Activated naive CD4-positive, alpha-beta T cell treated with anti-CD3 and anti-CD28 coated beads, Interleukin-2, amount 50 U/mL, for 24 hours (primary cell): Measurements from ENCODE around the gene EVI2A.
"Not testable (repeated sequence)": the region's sequence is repeated elsewhere in the genome, so short reads cannot be mapped to it uniquely, and the experiment has no call there.

ENCODE experiments used
- H3K27ac Mint-ChIP-seq: one replicate; pipeline ENCODE4 v1.8.0; 2021; ENCODE audit warnings: mild to moderate bottlenecking, mixed read lengths
- H3K27me3 Mint-ChIP-seq: one replicate; pipeline ENCODE4 v1.8.0; 2021; ENCODE audit warnings: mixed read lengths
- H3K36me3 Mint-ChIP-seq: one replicate; pipeline ENCODE4 v1.8.0; 2021; ENCODE audit warnings: mixed read lengths
- H3K4me1 Mint-ChIP-seq: one replicate; pipeline ENCODE4 v1.8.0; 2021; ENCODE audit warnings: mixed read lengths
- H3K4me3 Mint-ChIP-seq: one replicate; pipeline ENCODE4 v1.8.0; 2021; ENCODE audit warnings: mild to moderate bottlenecking, mixed read lengths
- H3K9me3 Mint-ChIP-seq: one replicate; pipeline ENCODE4 v1.8.0; 2021; ENCODE audit warnings: mixed read lengths

EVI2A gene

GRCh38 chr17:31295489-31295871, 25.9 kb downstream of the EVI2A start:
- Mint-ChIP-seq H3K36me3 (peaks cover 5% of the 10 kb centered on the region), H3K9me3 (no peaks in the 10 kb centered on the region), H3K27ac (no peak overlapping the region), H3K4me3 (no peak overlapping the region), H3K4me1 (peaks cover 24% of the 10 kb centered on the region), H3K27me3 (no peaks in the 10 kb centered on the region)

- Mint-ChIP-seq H3K36me3 (peaks cover 5% of the 10 kb centered on the region), H3K27me3 (no peaks in the 10 kb centered on the region), H3K4me3 (no peak overlapping the region), H3K4me1 (peaks cover 25% of the 10 kb centered on the region), H3K9me3 (no peaks in the 10 kb centered on the region), H3K27ac (no peak overlapping the region)
Observed at GRCh38 chr17:31294820-31295488, 26.5 kb downstream of the EVI2A start.

GRCh38 chr17:31294231-31294630, 27.2 kb downstream of the EVI2A start:
- Mint-ChIP-seq H3K27me3 (no peaks in the 10 kb centered on the region), H3K4me1 (peaks cover 24% of the 10 kb centered on the region), H3K4me3 (no peak overlapping the region), H3K36me3 (peaks cover 5% of the 10 kb centered on the region), H3K27ac (no peak overlapping the region), H3K9me3 (no peaks in the 10 kb centered on the region)

- Mint-ChIP-seq H3K4me3 (no peak overlapping the region), H3K36me3 (peaks cover 5% of the 10 kb centered on the region), H3K27me3 (no peaks in the 10 kb centered on the region), H3K4me1 (peaks cover 27% of the 10 kb centered on the region), H3K27ac (no peak overlapping the region), H3K9me3 (no peaks in the 10 kb centered on the region)
Observed at GRCh38 chr17:31293581-31293980, 27.8 kb downstream of the EVI2A start.

GRCh38 chr17:31291820-31292219, 29.6 kb downstream of the EVI2A start:
- Mint-ChIP-seq H3K4me3 (no peak overlapping the region), H3K27me3 (no peaks in the 10 kb centered on the region), H3K9me3 (no peaks in the 10 kb centered on the region), H3K4me1 (peaks cover 36% of the 10 kb centered on the region), H3K36me3 (peaks cover 5% of the 10 kb centered on the region), H3K27ac (no peak overlapping the region)

GRCh38 chr17:31289790-31290189, 31.6 kb downstream of the EVI2A start:
- H3K9me3 Mint-ChIP-seq, result no peaks in the 10 kb centered on the region

GRCh38 chr17:31287932-31288331, 33.5 kb downstream of the EVI2A start:
- not testable (repeated sequence) for H3K36me3 Mint-ChIP-seq, H3K27me3 Mint-ChIP-seq, H3K4me3 Mint-ChIP-seq, H3K9me3 Mint-ChIP-seq, H3K27ac Mint-ChIP-seq
- H3K4me1 Mint-ChIP-seq, result peaks cover 30% of the 10 kb centered on the region

More at GRCh38 chr17:31289790-31290189, 31.6 kb downstream of the EVI2A start:
- no peak overlapping the region for H3K4me3 Mint-ChIP-seq
- H3K27me3 Mint-ChIP-seq, result no peaks in the 10 kb centered on the region
- H3K4me1 Mint-ChIP-seq, result peaks cover 30% of the 10 kb centered on the region
- H3K36me3 Mint-ChIP-seq, result peaks cover 3% of the 10 kb centered on the region
- H3K27ac Mint-ChIP-seq, result no peak overlapping the region

- H3K9me3 Mint-ChIP-seq, result no peaks in the 10 kb centered on the region
- no peaks in the 10 kb centered on the region for H3K27me3 Mint-ChIP-seq
- no peak overlapping the region for H3K27ac Mint-ChIP-seq
- H3K36me3 Mint-ChIP-seq, result peaks cover 3% of the 10 kb centered on the region
- H3K4me1 Mint-ChIP-seq, result peaks cover 30% of the 10 kb centered on the region
- no peak overlapping the region for H3K4me3 Mint-ChIP-seq
Observed at GRCh38 chr17:31286587-31286986, 34.8 kb downstream of the EVI2A start.

- H3K4me3 Mint-ChIP-seq, result no peak overlapping the region
- H3K9me3 Mint-ChIP-seq, result no peaks in the 10 kb centered on the region
- no peaks in the 10 kb centered on the region for H3K27me3 Mint-ChIP-seq
- peaks cover 14% of the 10 kb centered on the region for H3K4me1 Mint-ChIP-seq
- H3K27ac Mint-ChIP-seq, result no peak overlapping the region
- H3K36me3 Mint-ChIP-seq, result peaks cover 3% of the 10 kb centered on the region
Observed at GRCh38 chr17:31283841-31284240, 37.6 kb downstream of the EVI2A start.

GRCh38 chr17:31281061-31281460, 40.4 kb downstream of the EVI2A start:
- Mint-ChIP-seq H3K27me3 (no peaks in the 10 kb centered on the region), H3K27ac (no peak overlapping the region), H3K36me3 (peaks cover 7% of the 10 kb centered on the region), H3K9me3 (no peaks in the 10 kb centered on the region), H3K4me1 (no peaks in the 10 kb centered on the region), H3K4me3 (no peak overlapping the region)

GRCh38 chr17:31279401-31279800, 42.0 kb downstream of the EVI2A start:
- Mint-ChIP-seq H3K4me3 (no peak overlapping the region), H3K9me3 (no peaks in the 10 kb centered on the region), H3K27me3 (no peaks in the 10 kb centered on the region), H3K4me1 (no peaks in the 10 kb centered on the region), H3K27ac (no peak overlapping the region), H3K36me3 (peaks cover 11% of the 10 kb centered on the region)

GRCh38 chr17:31275116-31275515, 46.3 kb downstream of the EVI2A start:
- no peaks in the 10 kb centered on the region for H3K9me3 Mint-ChIP-seq
- peaks cover 15% of the 10 kb centered on the region for H3K36me3 Mint-ChIP-seq
- no peak overlapping the region for H3K27ac Mint-ChIP-seq
- no peaks in the 10 kb centered on the region for H3K4me1 Mint-ChIP-seq
- no peaks in the 10 kb centered on the region for H3K27me3 Mint-ChIP-seq
- no peak overlapping the region for H3K4me3 Mint-ChIP-seq

- H3K9me3 Mint-ChIP-seq, result no peaks in the 10 kb centered on the region
- H3K4me3 Mint-ChIP-seq, result no peak overlapping the region
- H3K27me3 Mint-ChIP-seq, result no peaks in the 10 kb centered on the region
- no peaks in the 10 kb centered on the region for H3K4me1 Mint-ChIP-seq
- peaks cover 14% of the 10 kb centered on the region for H3K36me3 Mint-ChIP-seq
- H3K27ac Mint-ChIP-seq, result no peak overlapping the region
Observed at GRCh38 chr17:31274252-31274651, 47.2 kb downstream of the EVI2A start.

GRCh38 chr17:31273516-31273915, 47.9 kb downstream of the EVI2A start:
- no peaks in the 10 kb centered on the region for H3K4me1 Mint-ChIP-seq
- no peaks in the 10 kb centered on the region for H3K27me3 Mint-ChIP-seq
- H3K9me3 Mint-ChIP-seq, result no peaks in the 10 kb centered on the region
- H3K4me3 Mint-ChIP-seq, result no peak overlapping the region
- H3K27ac Mint-ChIP-seq, result no peak overlapping the region
- H3K36me3 Mint-ChIP-seq, result peaks cover 17% of the 10 kb centered on the region

- no peak overlapping the region for H3K27ac Mint-ChIP-seq
- no peaks in the 10 kb centered on the region for H3K9me3 Mint-ChIP-seq
- no peaks in the 10 kb centered on the region for H3K27me3 Mint-ChIP-seq
- H3K36me3 Mint-ChIP-seq, result peaks cover 17% of the 10 kb centered on the region
- H3K4me1 Mint-ChIP-seq, result no peaks in the 10 kb centered on the region
- no peak overlapping the region for H3K4me3 Mint-ChIP-seq
Observed at GRCh38 chr17:31272803-31273202, 48.6 kb downstream of the EVI2A start.

- H3K4me1 Mint-ChIP-seq, result no peaks in the 10 kb centered on the region
- H3K27ac Mint-ChIP-seq, result no peak overlapping the region
- H3K36me3 Mint-ChIP-seq, result peaks cover 17% of the 10 kb centered on the region
- no peaks in the 10 kb centered on the region for H3K9me3 Mint-ChIP-seq
- H3K4me3 Mint-ChIP-seq, result no peak overlapping the region
- H3K27me3 Mint-ChIP-seq, result no peaks in the 10 kb centered on the region
Observed at GRCh38 chr17:31272236-31272635, 49.2 kb downstream of the EVI2A start.

GRCh38 chr17:31269578-31269983, 51.8 kb downstream of the EVI2A start:
- no peak overlapping the region for H3K4me3 Mint-ChIP-seq
- H3K27ac Mint-ChIP-seq, result no peak overlapping the region
- no peaks in the 10 kb centered on the region for H3K9me3 Mint-ChIP-seq
- H3K36me3 Mint-ChIP-seq, result peaks cover 9% of the 10 kb centered on the region
- no peaks in the 10 kb centered on the region for H3K4me1 Mint-ChIP-seq
- H3K27me3 Mint-ChIP-seq, result no peaks in the 10 kb centered on the region
